NCI-H226 (cell line): Measurements from ENCODE around the gene LONP1.
"Not testable (repeated sequence)": the region's sequence is repeated elsewhere in the genome, so short reads cannot be mapped to it uniquely, and the experiment has no call there.

Source experiments
- DNase-seq: peaks from one replicate; pipeline ENCODE4 v3.0.0-alpha.2; 2015

The LONP1 gene

GRCh38 chr19:5719961-5720790, at the start of gene LONP1, which contains the start of gene CATSPERD:
Gene LONP1, minus strand, starts transcription at chr19:5720146. Its CDS starts 14 bp downstream, at chr19:5720132.
Gene CATSPERD, plus strand, starts transcription at chr19:5720637. Its CDS starts 101 bp downstream, at chr19:5720738.
- peak; percentile 98 for DNase-seq

- no peak for DNase-seq
These were observed 48.0 kb upstream of the LONP1 start for GRCh38 chr19:5767949-5768348.

- no peak for DNase-seq
These were observed 45.3 kb upstream of the LONP1 start for GRCh38 chr19:5765220-5765619.

- no peak for DNase-seq
These were observed 42.8 kb upstream of the LONP1 start for GRCh38 chr19:5762608-5763217.

GRCh38 chr19:5753743-5754142, 33.8 kb upstream of the LONP1 start:
- DNase-seq: no peak

- no peak for DNase-seq
These were observed 31.8 kb upstream of the LONP1 start for GRCh38 chr19:5751709-5752108.

GRCh38 chr19:5749505-5749904, 29.6 kb upstream of the LONP1 start:
- no peak for DNase-seq

- not testable (repeated sequence) for DNase-seq
These were observed 29.0 kb upstream of the LONP1 start for GRCh38 chr19:5748920-5749319.

GRCh38 chr19:5744999-5745398, 25.1 kb upstream of the LONP1 start:
- DNase-seq: not testable (repeated sequence)

GRCh38 chr19:5743630-5744029, 23.7 kb upstream of the LONP1 start:
- no peak for DNase-seq

- no peak for DNase-seq
These were observed 22.1 kb upstream of the LONP1 start for GRCh38 chr19:5742051-5742450.

- no peak for DNase-seq
These were observed 18.5 kb upstream of the LONP1 start for GRCh38 chr19:5738423-5738822.

GRCh38 chr19:5733172-5733571, 13.2 kb upstream of the LONP1 start:
- DNase-seq: not testable (repeated sequence)

- no peak for DNase-seq
These were observed 7.6 kb upstream of the LONP1 start for GRCh38 chr19:5727453-5728050.

- DNase-seq: no peak
These were observed 529 bp downstream of the LONP1 start for GRCh38 chr19:5719274-5719960.

GRCh38 chr19:5718579-5719273, 1.2 kb downstream of the LONP1 start:
- peak; percentile 78 for DNase-seq

GRCh38 chr19:5718037-5718578, 1.8 kb downstream of the LONP1 start:
- peak; percentile 43 for DNase-seq

GRCh38 chr19:5717215-5717935, 2.6 kb downstream of the LONP1 start:
- no peak for DNase-seq

GRCh38 chr19:5714816-5715215, 5.1 kb downstream of the LONP1 start:
- DNase-seq: no peak

GRCh38 chr19:5713228-5713627, 6.7 kb downstream of the LONP1 start:
- DNase-seq: no peak

GRCh38 chr19:5711713-5712161, 8.2 kb downstream of the LONP1 start:
- no peak for DNase-seq

GRCh38 chr19:5711025-5711424, 8.9 kb downstream of the LONP1 start:
- DNase-seq: no peak
